Smooth muscle cell (in vitro differentiated cells): ENCODE results near the gene DMXL1. TPM values are rescaled to one million over a fixed set of nuclear protein-coding genes. Genes with fewer than 3 reads are reported as not detected.

Source experiments
- DNase-seq: peaks from one replicate; lab custom pipeline; 2025; ENCODE audit not compliant: unreplicated experiment; lab: John Stamatoyannopoulos, UW
- H2AFZ ChIP-seq: fragments of 200-600 bp; sonication (generic); 2 replicates; pipeline ENCODE4 v1.6.0; 2016; ENCODE audit warnings: antibody characterized with exemption, low read depth, mild to moderate bottlenecking
- H3F3A ChIP-seq: fragments of 200-600 bp; sonication (generic); 2 replicates; pipeline ENCODE4 v1.6.0; 2017; ENCODE audit warnings: antibody characterized with exemption, low read depth
- H3K27ac ChIP-seq: fragments of 200-600 bp; sonication (generic); 2 replicates; pipeline ENCODE4 v1.5.1; 2016; ENCODE audit warnings: low read depth, mild to moderate bottlenecking
- H3K27me3 ChIP-seq: fragments of 200-600 bp; sonication (generic); 2 replicates; pipeline ENCODE4 v1.6.1; 2016; ENCODE audit warnings: low read depth, mild to moderate bottlenecking
- H3K36me3 ChIP-seq: fragments of 200-600 bp; sonication (generic); 2 replicates; pipeline ENCODE4 v1.5.1; 2016; ENCODE audit warnings: low read depth
- H3K4me1 ChIP-seq: fragments of 200-600 bp; sonication (generic); 2 replicates; pipeline ENCODE4 v1.5.1; 2016; ENCODE audit warnings: low read depth
- H3K4me2 ChIP-seq: fragments of 200-600 bp; sonication (generic); 2 replicates; pipeline ENCODE4 v1.6.0; 2016; ENCODE audit warnings: mild to moderate bottlenecking
- H3K4me3 ChIP-seq: fragments of 200-600 bp; sonication (generic); 2 replicates; pipeline ENCODE4 v1.5.1; 2016; ENCODE audit warnings: mild to moderate bottlenecking
- H3K79me2 ChIP-seq: fragments of 200-600 bp; sonication (generic); 2 replicates; pipeline ENCODE4 v1.6.0; 2016; ENCODE audit warnings: low read depth, mild to moderate bottlenecking
- H3K9ac ChIP-seq: fragments of 200-600 bp; sonication (generic); 2 replicates; pipeline ENCODE4 v1.6.0; 2016; ENCODE audit warnings: low read depth
- H3K9me3 ChIP-seq: fragments of 200-600 bp; sonication (generic); replicated peaks from 2 replicates; pipeline ENCODE4 v1.5.1; 2016; ENCODE audit warnings: low read depth
- H4K20me1 ChIP-seq: fragments of 200-600 bp; sonication (generic); 2 replicates; pipeline ENCODE4 v1.6.0; 2016; ENCODE audit warnings: low read depth
- CTCF ChIP-seq: fragments of 200-600 bp; sonication (generic); IDR thresholded peaks from 2 replicates; pipeline ENCODE4 v1.5.1; 2017; ENCODE audit warnings: borderline replicate concordance, mild to moderate bottlenecking, antibody characterized with exemption; ENCODE audit not compliant: insufficient read depth, poor library complexity, severe bottlenecking
- WGBS: methylation state at CpG from one replicate; pipeline ENCODE4 v1.1.7; 2016; ENCODE audit warnings: low lambda C conversion rate; 5-methylcytosine and 5-hydroxymethylcytosine counted together
- polyA plus RNA-seq: library from polyadenylated mRNA; unstranded; fragments of >200 nt; fragmentation: Nextera tagmentation; extraction: Ambion mirVana; gene quantifications from 2 replicates; pipeline ENCODE4 v1.2.1, GENCODE V29; 2016
- total RNA-seq: library from RNA; depleted of rRNA; stranded (reverse); fragments of >200 nt; gene quantifications from 2 replicates; pipeline ENCODE4 v1.2.3, GENCODE V29; 2014

The DMXL1 gene
- total and polyA plus RNA-seq, 2 experiments from 2014 or later = 9.6 to 76.0 TPM

- 64% methylated on average over 1 of the region's 1 CpG for WGBS
- no peaks in the 10 kb centered on the region for H3K4me1 ChIP-seq
- H3K9me3 ChIP-seq = no peaks in the 10 kb centered on the region
- H3K9ac ChIP-seq = no peak overlapping the region
- TF ChIP-seq CTCF = no peak
- H3K36me3 ChIP-seq = no peaks in the 10 kb centered on the region
- no peak for DNase-seq
- no peaks in the 10 kb centered on the region for H3K27me3 ChIP-seq
- no peaks in the 10 kb centered on the region for H3F3A ChIP-seq
- no peak overlapping the region for H3K4me2 ChIP-seq
- no peak overlapping the region for H2AFZ ChIP-seq
- H3K4me3 ChIP-seq = no peak overlapping the region
- H3K27ac ChIP-seq = no peak overlapping the region
- H4K20me1 ChIP-seq = no peaks in the 10 kb centered on the region
- H3K79me2 ChIP-seq = no peaks in the 10 kb centered on the region
Measured at GRCh38 chr5:119022773-119023172, 48.1 kb upstream of the DMXL1 start.

- Histone ChIP-seq H3K4me3 (no peak overlapping the region), H3K4me2 (no peak overlapping the region), H3K27me3 (no peaks in the 10 kb centered on the region), H3K9ac (no peak overlapping the region), H3K9me3 (no peaks in the 10 kb centered on the region), H4K20me1 (no peaks in the 10 kb centered on the region), H3K4me1 (no peaks in the 10 kb centered on the region), H3K79me2 (no peaks in the 10 kb centered on the region), H3K36me3 (no peaks in the 10 kb centered on the region), H3K27ac (no peak overlapping the region), H3F3A (no peaks in the 10 kb centered on the region), H2AFZ (no peak overlapping the region)
- no peak for TF ChIP-seq CTCF
- no peak for DNase-seq
- WGBS = 95% methylated on average over 5 of the region's 5 CpGs
Measured at GRCh38 chr5:119028575-119028974, 42.3 kb upstream of the DMXL1 start.

- no peak for DNase-seq
- H3K79me2 ChIP-seq = no peaks in the 10 kb centered on the region
- H3K36me3 ChIP-seq = no peaks in the 10 kb centered on the region
- H3F3A ChIP-seq = no peaks in the 10 kb centered on the region
- no peak overlapping the region for H3K4me3 ChIP-seq
- no peak overlapping the region for H3K27ac ChIP-seq
- no peak for TF ChIP-seq CTCF
- H3K27me3 ChIP-seq = no peaks in the 10 kb centered on the region
- H4K20me1 ChIP-seq = no peaks in the 10 kb centered on the region
- WGBS = 84% methylated on average over 5 of the region's 5 CpGs
- H3K9ac ChIP-seq = no peak overlapping the region
- H3K4me1 ChIP-seq = no peaks in the 10 kb centered on the region
- H3K4me2 ChIP-seq = no peak overlapping the region
- no peaks in the 10 kb centered on the region for H3K9me3 ChIP-seq
- H2AFZ ChIP-seq = no peak overlapping the region
Measured at GRCh38 chr5:119031011-119031886, 39.6 kb upstream of the DMXL1 start.

- no peak overlapping the region for H3K4me2 ChIP-seq
- H3K4me1 ChIP-seq = no peaks in the 10 kb centered on the region
- no peaks in the 10 kb centered on the region for H4K20me1 ChIP-seq
- no peaks in the 10 kb centered on the region for H3F3A ChIP-seq
- no peak for TF ChIP-seq CTCF
- WGBS = 67% methylated on average over 4 of the region's 4 CpGs
- DNase-seq = no peak
- no peaks in the 10 kb centered on the region for H3K27me3 ChIP-seq
- no peak overlapping the region for H3K27ac ChIP-seq
- H3K9ac ChIP-seq = no peak overlapping the region
- no peaks in the 10 kb centered on the region for H3K36me3 ChIP-seq
- no peaks in the 10 kb centered on the region for H3K79me2 ChIP-seq
- no peak overlapping the region for H2AFZ ChIP-seq
- no peaks in the 10 kb centered on the region for H3K9me3 ChIP-seq
- no peak overlapping the region for H3K4me3 ChIP-seq
Measured at GRCh38 chr5:119031905-119032304, 39.0 kb upstream of the DMXL1 start.
